Heart right ventricle (tissue), 16 donors: ENCODE measurements around the gene CELF4. TPM values are rescaled to one million over a fixed set of nuclear protein-coding genes. Genes with fewer than 3 reads are reported as not detected.

Experiments
- ATAC-seq, 8 donors: fragments of 200-7000 bp; cut with Tn5 transposase; one replicate each; pipeline ENCODE4 v1.9.1; 2020; ENCODE audit warnings: mild to moderate bottlenecking in 8 of 8, moderate library complexity in 8 of 8, moderate number of reproducible peaks in 1 of 8
- DNase-seq, 2 donors: peaks; one replicate each; pipeline ENCODE4 v3.0.0-alpha.2; 2020
- H3K27ac ChIP-seq, 10 donors: fragments of 200-600 bp; sonication (generic) in 2 of 10; one replicate each; pipeline versions ENCODE4 v1.5.0 to v1.8.0; 2020 to 2022; ENCODE audit warnings: mild to moderate bottlenecking in 3 of 10
- H3K27me3 ChIP-seq, 7 donors: fragments of 200-600 bp; one replicate each; pipeline ENCODE4 v1.8.0; 2021 to 2022; ENCODE audit warnings: mild to moderate bottlenecking in 2 of 7
- H3K36me3 ChIP-seq, 9 donors: fragments of 200-600 bp; sonication (generic) in 1 of 9; one replicate each; pipeline versions ENCODE4 v1.5.0 to v1.8.0; 2020 to 2022; ENCODE audit warnings: mild to moderate bottlenecking in 2 of 9
- H3K4me1 ChIP-seq, 9 donors: fragments of 200-600 bp; sonication (generic) in 1 of 9; one replicate each; pipeline versions ENCODE4 v1.5.0 to v1.8.0; 2020 to 2022; ENCODE audit warnings: mild to moderate bottlenecking in 4 of 9
- H3K4me3 ChIP-seq, 10 donors: fragments of 200-600 bp; sonication (generic) in 2 of 10; one replicate each; pipeline versions ENCODE4 v1.5.0 to v1.8.0; 2020 to 2022; ENCODE audit warnings: mild to moderate bottlenecking in 7 of 10, moderate library complexity in 2 of 10
- H3K9me3 ChIP-seq, 11 donors: fragments of 200-600 bp in 10 of 11; sonication (generic) in 2 of 11; one replicate each; pipeline versions ENCODE4 v1.5.0 to v1.8.0; 2013 to 2022; ENCODE audit warnings: mild to moderate bottlenecking in 2 of 11, control low read depth in 1 of 11, moderate library complexity in 1 of 11
- WGBS, 2 donors: extraction: QIAGEN DNeasy Blood & Tissue Kit; methylation state at CpG; one replicate each; pipeline ENCODE4 v1.1.7; 2013; ENCODE audit warnings: inconsistent platforms in 1 of 2; 5-methylcytosine and 5-hydroxymethylcytosine counted together
- intact Hi-C, 10 donors: fragments of 100-400 bp; cut with DNase I; formaldehyde crosslinking; loops; one replicate each; pipeline versions ENCODE4 v1.11.1 to v1.14.2; 2022
- polyA plus RNA-seq, 2 donors: library from polyadenylated mRNA; stranded (reverse); fragments of 200-250 nt; gene quantifications; one replicate each; pipeline ENCODE4 v1.2.3, GENCODE V29; 2013
- total RNA-seq, 10 donors: library from RNA; stranded (reverse); fragmentation: NEBNext Ultra II Directional in 3 of 10; extraction: Animal tissue kit (Norgen Biotek cat#: 25700) in 3 of 10; gene quantifications; one replicate each; pipeline versions ENCODE4 v1.2.1 to v1.2.4, GENCODE V29; 2021 to 2023
- TF ChIP-seq, protein P1 (sequence below), 9 donors: fragments of 200-600 bp; sonication (generic) in 2 of 9; IDR thresholded peaks; one replicate each; pipeline versions ENCODE4 v1.5.0 to v1.8.0; 2021 to 2022; ENCODE audit warnings: antibody characterized with exemption in 9 of 9, mild to moderate bottlenecking in 5 of 9, moderate library complexity in 1 of 9
- donor health status: Arrhythmogenic right ventricular cardiomyopathy.
- donor health status: ischemic (EF 13 %, LVEDD 7.1; RV severe dilation, severe dysfunction).
- donor health status: healthy with polysubstance abuse.
- donor health status: DM: no; HTN: yes; CAD: no.
- donor health status: DM: no; HTN: no; CAD: no.
- donor health status: ischemic (EF 25% LVEDD 6.9; RV normal size, moderate dysfunction).
- donor health status: ischemic (EF 25% LVEDD 5.7; RV mildly dilated, moderate dysfunction).
- donor health status: healthy.
- donor health status: DM: yes; HTN: yes; CAD: no.
- donor health status: Ischemic cardiomyopathy.
- donor health status: ischemic (EF 35%, LVEDD 5.7; RV mildly dilated, moderate dysfunction).
- donor health status: nonischemic (EF 11% LVEDD 7.7; RV severe dilation, severe dysfunction).
- donor health status: DM: yes; HTN: yes; CAD: no.
- donor health status: PGD.
- donor health status: ischemic (EF 29% LVEDD 5.4; RV normal size, mild dysfunction).
- donor health status: nonischemic (EF 23%, LVEDD 6.1; RV moderate dilation, normal function).

Gene CELF4
- total and polyA plus RNA-seq, 12 donors: 0.07 to 1.2 (median 0.31) TPM; not detected in 1

DNA sequence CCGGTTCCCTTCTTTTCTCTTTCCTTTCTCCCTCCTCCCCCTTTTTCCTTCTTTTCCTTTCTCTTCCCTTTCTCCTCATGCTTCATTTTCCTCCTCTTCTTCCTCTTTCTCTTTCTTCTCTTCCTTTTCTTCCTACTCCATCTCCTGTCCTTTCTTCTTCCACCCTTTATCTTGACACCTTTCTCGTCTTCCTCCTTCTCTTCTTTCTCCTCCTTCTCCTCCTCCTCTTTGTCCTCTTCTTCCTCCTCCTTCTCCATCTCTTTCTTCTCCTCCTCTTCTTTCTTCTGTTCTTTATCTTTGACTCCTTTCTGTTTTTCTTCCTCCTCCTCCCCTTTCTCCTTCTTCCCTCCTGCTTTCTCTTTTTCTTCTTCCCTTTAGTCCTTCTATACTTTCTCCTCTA, 53.2 kb downstream of the CELF4 start:
- intact Hi-C loops: no loop called here
- H3K36me3 ChIP-seq: no peaks in the 10 kb centered on the region
- H3K4me3 ChIP-seq: no peak overlapping the region
- H3K27me3 ChIP-seq: peaks cover 0 to 33% (median 11%) of the 10 kb centered on the region in 7 donors
- H3K9me3 ChIP-seq: peaks cover 0 to 15% (median 0%) of the 10 kb centered on the region in 11 donors
- DNase-seq (no peak), ATAC-seq (no peak)
- no peaks in the 10 kb centered on the region for H3K4me1 ChIP-seq
- H3K27ac ChIP-seq: no peak overlapping the region
- 59 to 69% methylated on average over 2 of the region's 2 CpGs for WGBS, 2 donors
- TF ChIP-seq, protein P1, sequence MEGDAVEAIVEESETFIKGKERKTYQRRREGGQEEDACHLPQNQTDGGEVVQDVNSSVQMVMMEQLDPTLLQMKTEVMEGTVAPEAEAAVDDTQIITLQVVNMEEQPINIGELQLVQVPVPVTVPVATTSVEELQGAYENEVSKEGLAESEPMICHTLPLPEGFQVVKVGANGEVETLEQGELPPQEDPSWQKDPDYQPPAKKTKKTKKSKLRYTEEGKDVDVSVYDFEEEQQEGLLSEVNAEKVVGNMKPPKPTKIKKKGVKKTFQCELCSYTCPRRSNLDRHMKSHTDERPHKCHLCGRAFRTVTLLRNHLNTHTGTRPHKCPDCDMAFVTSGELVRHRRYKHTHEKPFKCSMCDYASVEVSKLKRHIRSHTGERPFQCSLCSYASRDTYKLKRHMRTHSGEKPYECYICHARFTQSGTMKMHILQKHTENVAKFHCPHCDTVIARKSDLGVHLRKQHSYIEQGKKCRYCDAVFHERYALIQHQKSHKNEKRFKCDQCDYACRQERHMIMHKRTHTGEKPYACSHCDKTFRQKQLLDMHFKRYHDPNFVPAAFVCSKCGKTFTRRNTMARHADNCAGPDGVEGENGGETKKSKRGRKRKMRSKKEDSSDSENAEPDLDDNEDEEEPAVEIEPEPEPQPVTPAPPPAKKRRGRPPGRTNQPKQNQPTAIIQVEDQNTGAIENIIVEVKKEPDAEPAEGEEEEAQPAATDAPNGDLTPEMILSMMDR (IDR thresholded peaks at IDR 0.05): no peak

DNA sequence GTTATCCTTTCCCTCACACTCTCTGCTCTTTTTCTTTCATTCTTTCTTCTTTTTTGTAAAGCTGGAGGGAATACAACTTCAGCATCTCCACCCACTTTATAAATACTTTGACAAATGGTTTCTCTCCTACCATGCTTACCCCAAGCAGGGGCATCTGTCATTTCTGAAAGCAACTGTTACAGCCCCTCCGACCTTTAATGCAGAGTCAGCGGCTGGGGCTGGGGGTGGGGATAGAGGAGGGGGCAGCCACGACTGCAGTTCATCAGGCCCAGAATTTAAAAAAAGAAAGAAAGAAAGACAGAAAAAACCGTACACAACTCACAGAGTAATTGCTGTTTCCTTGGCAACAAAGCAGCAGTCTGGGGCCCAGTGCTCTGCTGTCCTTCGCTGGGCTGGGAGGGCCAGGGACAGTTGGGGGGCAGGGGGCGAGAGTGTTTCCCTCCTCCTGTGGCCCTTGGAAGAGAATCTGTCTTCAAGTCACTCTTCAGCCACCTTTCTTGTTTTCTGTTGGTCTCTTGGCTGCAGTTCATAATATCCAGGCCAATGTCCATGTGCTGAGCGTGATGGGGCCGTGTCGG, 53.8 kb downstream of the CELF4 start:
- WGBS, 2 donors: 61 to 75% methylated on average over 9 of the region's 9 CpGs
- H3K4me1 ChIP-seq: no peaks in the 10 kb centered on the region
- peaks cover 0 to 15% (median 0%) of the 10 kb centered on the region in 11 donors for H3K9me3 ChIP-seq
- no peak for DNase-seq
- no peak overlapping the region for H3K27ac ChIP-seq
- intact Hi-C loops: no loop called here
- H3K4me3 ChIP-seq: no peak overlapping the region
- H3K36me3 ChIP-seq: no peaks in the 10 kb centered on the region
- no peak for ATAC-seq
- TF ChIP-seq, protein P1 (IDR thresholded peaks at IDR 0.05): no peak
- H3K27me3 ChIP-seq: peaks cover 0 to 27% (median 11%) of the 10 kb centered on the region in 7 donors

DNA sequence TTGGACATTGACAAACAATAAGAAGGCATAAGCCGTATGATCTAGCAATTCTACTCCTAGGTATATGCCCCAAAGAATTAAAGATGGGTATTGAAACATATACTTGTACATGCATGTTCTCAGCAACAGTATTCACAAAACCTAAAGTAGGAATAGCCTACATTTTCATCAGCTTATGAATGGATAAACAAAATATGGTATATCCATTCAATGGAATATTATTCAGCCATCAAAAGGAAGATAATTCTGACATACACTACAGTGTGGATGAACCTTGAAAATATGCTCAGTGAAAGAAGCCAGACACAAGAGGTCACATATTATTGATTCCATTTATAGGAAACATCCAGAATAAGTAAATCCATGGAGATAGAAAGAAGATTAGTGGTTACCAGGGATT, 56.0 kb downstream of the CELF4 start:
- TF ChIP-seq, protein P1 (IDR thresholded peaks at IDR 0.05): no peak
- Histone ChIP-seq H3K27ac (no peak overlapping the region), H3K4me3 (no peak overlapping the region), H3K36me3 (no peaks in the 10 kb centered on the region), H3K9me3 (peaks cover 0 to 15% (median 0%) of the 10 kb centered on the region in 11 donors), H3K27me3 (peaks cover 0 to 20% (median 6%) of the 10 kb centered on the region in 7 donors), H3K4me1 (no peaks in the 10 kb centered on the region)
- DNase-seq: no peak
- ATAC-seq: no peak
- intact Hi-C loops: no loop called here
- 44 to 100% methylated on average over 1 of the region's 1 CpG for WGBS, 2 donors

DNA sequence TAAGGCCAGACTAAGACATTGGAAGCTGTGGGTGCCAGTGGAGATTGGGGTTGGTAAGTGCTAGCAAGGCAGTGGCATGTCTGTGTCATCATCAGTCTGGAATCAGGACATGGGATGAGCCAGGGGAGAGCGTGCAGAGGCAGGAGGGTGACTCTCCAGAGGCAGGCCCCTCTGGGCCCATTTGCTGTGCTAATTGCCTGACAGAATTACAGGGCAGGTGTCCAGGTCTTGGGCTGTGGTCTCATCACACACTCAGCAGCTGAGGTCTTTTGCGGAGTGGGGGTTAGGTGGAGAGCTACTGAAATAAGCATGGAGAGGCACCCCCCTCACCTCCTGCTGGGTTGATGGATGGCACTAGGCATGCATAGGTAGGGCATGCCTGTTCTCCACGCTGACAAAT, 57.4 kb downstream of the CELF4 start:
- no peaks in the 10 kb centered on the region for H3K4me1 ChIP-seq
- peaks cover 0 to 15% (median 0%) of the 10 kb centered on the region in 11 donors for H3K9me3 ChIP-seq
- peaks cover 0 to 12% (median 0%) of the 10 kb centered on the region in 7 donors for H3K27me3 ChIP-seq
- no peak for ATAC-seq
- H3K27ac ChIP-seq: no peak overlapping the region
- intact Hi-C loops: no loop called here
- 75 to 77% methylated on average over 3 of the region's 3 CpGs for WGBS, 2 donors
- no peaks in the 10 kb centered on the region for H3K36me3 ChIP-seq
- H3K4me3 ChIP-seq: no peak overlapping the region
- TF ChIP-seq, protein P1 (IDR thresholded peaks at IDR 0.05): no peak
- no peak for DNase-seq
